Panc1 (cell line): Measurements from ENCODE around the gene DLGAP3. TPM values are rescaled to one million over a fixed set of nuclear protein-coding genes. Genes with fewer than 3 reads are reported as not detected.

ENCODE experiments used
- ATAC-seq: fragments of 200-7000 bp; cut with Tn5 transposase; 2 replicates; pipeline ENCODE4 v1.9.1; 2020; ENCODE audit warnings: mild to moderate bottlenecking, moderate library complexity
- BruUV-seq: library from RNA; stranded (reverse); fragments of 400-500 nt; replicated peaks from 2 replicates; lab custom pipeline; 2021; lab: Mats Ljungman, UMichigan
- CTCF ChIA-PET: fragments of 300-600 bp; sonication (Branson Sonifier 250); formaldehyde crosslinking; loops from one replicate; lab custom pipeline; 2022; ENCODE audit warnings: antibody characterized with exemption; lab: Charles Lee
- POLR2A ChIA-PET: fragments of 300-600 bp; sonication (Branson Sonifier 250); formaldehyde crosslinking; loops from one replicate; lab custom pipeline; 2022; ENCODE audit warnings: antibody characterized with exemption; lab: Charles Lee
- DNase-seq: peaks from one replicate; pipeline ENCODE4 v3.0.0-alpha.2; 2010; ENCODE audit warnings: low read depth, low spot score
- H3K27ac ChIP-seq: 2 replicates; pipeline ENCODE4 v1.5.1; 2011; ENCODE audit warnings: mild to moderate bottlenecking, low read length, inconsistent platforms
- H3K27me3 ChIP-seq: fragments of 200-500 bp; sonication (Bioruptor generic); 2 replicates; pipeline ENCODE4 v1.6.0; 2014; ENCODE audit warnings: low read length, inconsistent platforms; ENCODE audit not compliant: control insufficient read depth, insufficient read depth
- H3K36me3 ChIP-seq: fragments of 200-500 bp; sonication (Bioruptor generic); 2 replicates; pipeline ENCODE4 v1.5.1; 2014; ENCODE audit warnings: inconsistent platforms, mild to moderate bottlenecking, low read length, moderate library complexity; ENCODE audit not compliant: control insufficient read depth, insufficient read depth
- H3K4me1 ChIP-seq: 2 replicates; pipeline ENCODE4 v1.5.1; 2011; ENCODE audit warnings: inconsistent platforms, mild to moderate bottlenecking, low read length, moderate library complexity; ENCODE audit not compliant: control insufficient read depth, insufficient read depth
- H3K4me3 ChIP-seq, 2 experiments: 2 replicates each; pipeline ENCODE4 v1.5.1; 2011 to 2012; ENCODE audit warnings: low read depth in 2 of 2, low read length in 2 of 2, mild to moderate bottlenecking in 2 of 2, inconsistent platforms in 1 of 2, moderate library complexity in 1 of 2
- H3K9me3 ChIP-seq: fragments of 200-500 bp; sonication (Bioruptor generic); 2 replicates; pipeline ENCODE4 v1.5.1; 2014; ENCODE audit warnings: low read depth, mild to moderate bottlenecking, inconsistent platforms, low read length, moderate library complexity; ENCODE audit not compliant: control insufficient read depth, insufficient read depth
- POLR2AphosphoS5 ChIP-seq: IDR thresholded peaks from 2 replicates; pipeline ENCODE4 v1.6.1; 2012; ENCODE audit warnings: mild to moderate bottlenecking, low read depth, low read length, moderate library complexity
- SIN3A ChIP-seq: IDR thresholded peaks from 2 replicates; pipeline ENCODE4 v1.6.1; 2012; ENCODE audit warnings: low read depth, mild to moderate bottlenecking, low read length, moderate library complexity, borderline replicate concordance; ENCODE audit not compliant: insufficient read depth
- TCF7L2 ChIP-seq: IDR thresholded peaks from 2 replicates; pipeline ENCODE4 v1.6.1; 2011; ENCODE audit warnings: mild to moderate bottlenecking, low read depth, low read length, inconsistent platforms
- in situ Hi-C: cut with HindIII; loops from 2 replicates; pipeline ENCODE4 v1.10.0; 2016; ENCODE audit warnings: low sequenced_read_pairs, low pct_unique_long_range_greater_than_20kb
- intact Hi-C: fragments of 100-400 bp; cut with micrococcal nuclease; formaldehyde crosslinking; loops from one replicate; pipeline ENCODE4 v1.10.0; 2022; ENCODE audit not compliant: unreplicated experiment
- total RNA-seq: library from RNA; stranded (reverse); gene quantifications from one replicate; pipeline ENCODE4 v1.2.1, GENCODE V29; 2021; ENCODE audit not compliant: unreplicated experiment
- TF ChIP-seq, protein P1 (sequence below), 2 experiments: IDR thresholded peaks; 2 replicates each; pipeline ENCODE4 v1.6.1; 2011 to 2012; ENCODE audit warnings: low read depth in 2 of 2, control low read depth in 1 of 2, low read length in 1 of 2, mild to moderate bottlenecking in 1 of 2, moderate library complexity in 1 of 2; ENCODE audit not compliant: insufficient read depth in 1 of 2
- TF ChIP-seq, protein P2 (sequence below): fragments of 450-650 bp; IDR thresholded peaks from 2 replicates; pipeline ENCODE4 v1.5.1; 2017; ENCODE audit warnings: mild to moderate bottlenecking

DLGAP3 gene
- total RNA-seq, 1 experiment from 2014 or later, result 0.87 TPM

DNA sequence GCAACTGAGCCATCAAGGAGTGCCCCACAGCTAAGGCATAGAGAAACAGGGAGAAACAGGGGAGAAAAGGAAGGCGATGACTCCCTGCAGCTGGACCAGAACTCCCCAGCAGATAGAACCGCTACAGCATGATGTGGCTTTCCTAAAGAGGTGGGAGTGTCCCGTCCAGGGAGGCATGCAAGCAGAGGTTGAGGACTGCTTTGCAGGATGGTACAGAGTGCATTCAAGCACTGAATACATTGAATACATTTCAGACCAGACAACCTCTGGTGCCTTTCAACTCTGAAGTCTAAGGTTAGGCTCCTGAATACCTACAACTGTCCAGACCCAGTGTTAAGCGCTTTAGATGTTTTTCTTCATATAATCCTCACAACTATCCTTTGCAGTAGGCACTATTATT, 13.3 kb downstream of the DLGAP3 start:
- Histone ChIP-seq H3K36me3 (no peaks in the 10 kb centered on the region), H3K4me3 (no peak overlapping the region), H3K4me1 (no peaks in the 10 kb centered on the region), H3K27me3 (peaks cover 3% of the 10 kb centered on the region), H3K9me3 (no peaks in the 10 kb centered on the region), H3K27ac (no peak overlapping the region)
- POLR2A ChIA-PET, result no interaction called here
- TF ChIP-seq, protein P1, sequence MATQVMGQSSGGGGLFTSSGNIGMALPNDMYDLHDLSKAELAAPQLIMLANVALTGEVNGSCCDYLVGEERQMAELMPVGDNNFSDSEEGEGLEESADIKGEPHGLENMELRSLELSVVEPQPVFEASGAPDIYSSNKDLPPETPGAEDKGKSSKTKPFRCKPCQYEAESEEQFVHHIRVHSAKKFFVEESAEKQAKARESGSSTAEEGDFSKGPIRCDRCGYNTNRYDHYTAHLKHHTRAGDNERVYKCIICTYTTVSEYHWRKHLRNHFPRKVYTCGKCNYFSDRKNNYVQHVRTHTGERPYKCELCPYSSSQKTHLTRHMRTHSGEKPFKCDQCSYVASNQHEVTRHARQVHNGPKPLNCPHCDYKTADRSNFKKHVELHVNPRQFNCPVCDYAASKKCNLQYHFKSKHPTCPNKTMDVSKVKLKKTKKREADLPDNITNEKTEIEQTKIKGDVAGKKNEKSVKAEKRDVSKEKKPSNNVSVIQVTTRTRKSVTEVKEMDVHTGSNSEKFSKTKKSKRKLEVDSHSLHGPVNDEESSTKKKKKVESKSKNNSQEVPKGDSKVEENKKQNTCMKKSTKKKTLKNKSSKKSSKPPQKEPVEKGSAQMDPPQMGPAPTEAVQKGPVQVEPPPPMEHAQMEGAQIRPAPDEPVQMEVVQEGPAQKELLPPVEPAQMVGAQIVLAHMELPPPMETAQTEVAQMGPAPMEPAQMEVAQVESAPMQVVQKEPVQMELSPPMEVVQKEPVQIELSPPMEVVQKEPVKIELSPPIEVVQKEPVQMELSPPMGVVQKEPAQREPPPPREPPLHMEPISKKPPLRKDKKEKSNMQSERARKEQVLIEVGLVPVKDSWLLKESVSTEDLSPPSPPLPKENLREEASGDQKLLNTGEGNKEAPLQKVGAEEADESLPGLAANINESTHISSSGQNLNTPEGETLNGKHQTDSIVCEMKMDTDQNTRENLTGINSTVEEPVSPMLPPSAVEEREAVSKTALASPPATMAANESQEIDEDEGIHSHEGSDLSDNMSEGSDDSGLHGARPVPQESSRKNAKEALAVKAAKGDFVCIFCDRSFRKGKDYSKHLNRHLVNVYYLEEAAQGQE (IDR thresholded peaks at IDR 0.05; ENCODE audit: insufficient read depth in 1 of 2, low read depth in 2 of 2, low read length in 1 of 2), result no peak
- TF ChIP-seq TCF7L2 (no peak), POLR2AphosphoS5 (no peak), SIN3A (no peak)
- TF ChIP-seq, protein P2, sequence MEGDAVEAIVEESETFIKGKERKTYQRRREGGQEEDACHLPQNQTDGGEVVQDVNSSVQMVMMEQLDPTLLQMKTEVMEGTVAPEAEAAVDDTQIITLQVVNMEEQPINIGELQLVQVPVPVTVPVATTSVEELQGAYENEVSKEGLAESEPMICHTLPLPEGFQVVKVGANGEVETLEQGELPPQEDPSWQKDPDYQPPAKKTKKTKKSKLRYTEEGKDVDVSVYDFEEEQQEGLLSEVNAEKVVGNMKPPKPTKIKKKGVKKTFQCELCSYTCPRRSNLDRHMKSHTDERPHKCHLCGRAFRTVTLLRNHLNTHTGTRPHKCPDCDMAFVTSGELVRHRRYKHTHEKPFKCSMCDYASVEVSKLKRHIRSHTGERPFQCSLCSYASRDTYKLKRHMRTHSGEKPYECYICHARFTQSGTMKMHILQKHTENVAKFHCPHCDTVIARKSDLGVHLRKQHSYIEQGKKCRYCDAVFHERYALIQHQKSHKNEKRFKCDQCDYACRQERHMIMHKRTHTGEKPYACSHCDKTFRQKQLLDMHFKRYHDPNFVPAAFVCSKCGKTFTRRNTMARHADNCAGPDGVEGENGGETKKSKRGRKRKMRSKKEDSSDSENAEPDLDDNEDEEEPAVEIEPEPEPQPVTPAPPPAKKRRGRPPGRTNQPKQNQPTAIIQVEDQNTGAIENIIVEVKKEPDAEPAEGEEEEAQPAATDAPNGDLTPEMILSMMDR, result no peak
- no peak for DNase-seq
- intact Hi-C loops (no loop called here), in situ Hi-C loops (no loop called here)
- BruUV-seq, result no TSS peak
- no peak for ATAC-seq
- CTCF ChIA-PET, result no interaction called here

DNA sequence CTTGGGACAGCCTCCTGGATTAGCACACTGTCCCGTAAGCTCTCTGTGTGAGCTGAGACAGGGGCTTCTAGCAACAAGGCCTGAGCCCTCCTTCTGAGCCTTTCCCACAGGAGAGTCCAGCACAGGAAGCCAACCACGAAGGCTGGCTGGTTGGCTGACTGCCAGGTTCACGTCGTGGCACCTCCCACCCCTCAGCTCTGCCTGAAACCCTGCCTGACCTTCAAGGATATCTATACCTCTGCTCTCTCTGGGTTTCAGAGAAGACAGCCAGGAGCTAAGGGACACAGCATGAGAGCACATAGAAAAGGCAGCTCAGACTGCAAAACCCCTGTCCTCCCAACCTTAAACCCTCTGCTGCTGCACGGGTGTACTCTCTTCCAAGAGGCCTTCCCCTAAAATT, 13.9 kb downstream of the DLGAP3 start:
- Histone ChIP-seq H3K4me1 (no peaks in the 10 kb centered on the region), H3K27ac (no peak overlapping the region), H3K4me3 (no peak overlapping the region), H3K9me3 (no peaks in the 10 kb centered on the region), H3K27me3 (peaks cover 3% of the 10 kb centered on the region), H3K36me3 (no peaks in the 10 kb centered on the region)
- no TSS peak for BruUV-seq
- DNase-seq (no peak), ATAC-seq (no peak)
- TF ChIP-seq, protein P2, result no peak
- no peak for TF ChIP-seq POLR2AphosphoS5
- TF ChIP-seq SIN3A, result no peak
- no peak for TF ChIP-seq TCF7L2
- TF ChIP-seq, protein P1 (IDR thresholded peaks at IDR 0.05; ENCODE audit: insufficient read depth in 1 of 2, low read depth in 2 of 2, low read length in 1 of 2), result no peak
- POLR2A ChIA-PET, result no interaction called here
- in situ Hi-C loops, result no loop called here
- CTCF ChIA-PET, result no interaction called here
- intact Hi-C loops, result no loop called here
